ENCODE results near the gene RHOB.

DNA sequence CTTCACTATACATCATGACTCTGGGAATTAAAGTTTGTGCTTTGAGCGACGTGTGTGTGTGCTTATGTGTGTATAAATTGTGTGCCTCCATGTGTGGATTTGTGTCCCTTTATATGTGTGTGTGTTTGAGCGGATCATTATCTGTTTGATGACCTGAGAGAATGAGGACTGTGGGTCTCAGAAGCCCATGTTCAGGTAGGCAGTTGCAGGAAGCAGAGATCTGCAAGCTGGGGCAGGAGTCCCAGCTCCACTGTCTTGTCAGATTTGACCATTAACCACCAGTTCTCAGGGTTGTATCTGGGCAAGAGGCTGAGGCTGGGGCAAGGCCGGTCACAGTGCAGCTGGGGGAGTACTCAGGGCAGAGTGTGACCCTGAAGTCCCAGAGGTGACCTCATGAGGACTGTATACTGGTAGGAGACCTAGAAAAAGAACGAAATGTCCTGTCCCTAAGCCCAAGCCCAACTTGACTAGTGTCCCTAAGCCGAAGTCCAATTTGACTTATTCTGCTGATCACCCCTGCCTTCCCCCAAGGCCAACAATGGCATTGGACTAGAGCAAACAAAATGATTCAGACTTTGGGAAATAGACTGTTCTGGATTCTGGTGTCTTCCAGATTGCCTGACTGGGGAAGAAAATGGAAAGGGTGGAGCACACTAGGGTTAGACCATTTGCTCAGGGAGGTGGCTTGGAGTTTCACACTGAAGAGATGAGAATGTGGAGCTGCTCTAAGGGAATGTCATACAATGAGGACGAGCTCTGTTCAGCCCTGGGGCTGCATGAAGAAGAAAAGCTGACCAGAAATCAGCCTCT lies 28.1 kb downstream of the RHOB start:
- no peak for TF ChIP-seq CTCF (IDR thresholded peaks at IDR 0.05)
- TF ChIP-seq POLR2A (IDR thresholded peaks at IDR 0.05) = no peak
- no peak for TF ChIP-seq POLR2AphosphoS5 (IDR thresholded peaks at IDR 0.05)

Data from prostate gland (tissue), 2 donors.